MM.1S (cell line): ENCODE results near the gene TBX4.
"Not testable (repeated sequence)": the region's sequence is repeated elsewhere in the genome, so short reads cannot be mapped to it uniquely, and the experiment has no call there.

Source experiments
- DNase-seq: peaks from one replicate; pipeline ENCODE4 v3.0.0-alpha.2; 2015
- H2AFZ ChIP-seq: fragments of 300-600 bp; sonication (generic); 2 replicates; pipeline ENCODE4 v1.6.0; 2016; ENCODE audit warnings: antibody characterized with exemption, low read length
- H3F3A ChIP-seq: fragments of 300-600 bp; sonication (generic); 2 replicates; pipeline ENCODE4 v1.6.1; 2016; ENCODE audit warnings: mild to moderate bottlenecking, antibody characterized with exemption, low read length, moderate library complexity, mixed read lengths; ENCODE audit not compliant: insufficient read depth
- H3K27ac ChIP-seq: fragments of 300-600 bp; sonication (generic); 2 replicates; pipeline ENCODE4 v1.5.1; 2016; ENCODE audit warnings: mild to moderate bottlenecking, low read length
- H3K27me3 ChIP-seq: fragments of 300-600 bp; sonication (generic); replicated peaks from 2 replicates; pipeline ENCODE4 v1.6.0; 2016; ENCODE audit warnings: low read length; ENCODE audit not compliant: insufficient read depth
- H3K36me3 ChIP-seq: fragments of 300-600 bp; sonication (generic); replicated peaks from 2 replicates; pipeline ENCODE4 v1.6.1; 2016; ENCODE audit warnings: mild to moderate bottlenecking, low read length, mixed read lengths; ENCODE audit not compliant: insufficient read depth
- H3K4me1 ChIP-seq: fragments of 300-600 bp; sonication (generic); 2 replicates; pipeline ENCODE4 v1.6.1; 2016; ENCODE audit warnings: low read length, mixed read lengths
- H3K4me2 ChIP-seq: fragments of 300-600 bp; sonication (generic); 2 replicates; pipeline ENCODE4 v1.6.0; 2016; ENCODE audit warnings: low read depth, low read length
- H3K4me3 ChIP-seq: fragments of 300-600 bp; sonication (generic); 2 replicates; pipeline ENCODE4 v1.5.1; 2016; ENCODE audit warnings: low read length, mixed read lengths
- H3K79me2 ChIP-seq: fragments of 300-600 bp; sonication (generic); 2 replicates; pipeline ENCODE4 v1.6.1; 2016; ENCODE audit warnings: mixed run types, low read length, mixed read lengths
- H3K9ac ChIP-seq: fragments of 300-600 bp; sonication (generic); 2 replicates; pipeline ENCODE4 v1.6.1; 2016; ENCODE audit warnings: low read length, mixed read lengths
- H3K9me2 ChIP-seq: fragments of 300-600 bp; sonication (generic); replicated peaks from 2 replicates; pipeline ENCODE4 v1.6.1; 2016; ENCODE audit warnings: mild to moderate bottlenecking, low read length, mixed read lengths; ENCODE audit not compliant: insufficient read depth
- H3K9me3 ChIP-seq: fragments of 300-600 bp; sonication (generic); replicated peaks from 2 replicates; pipeline ENCODE4 v1.6.1; 2016; ENCODE audit warnings: mild to moderate bottlenecking, low read length, mixed read lengths; ENCODE audit not compliant: insufficient read depth
- H4K20me1 ChIP-seq: fragments of 300-600 bp; sonication (generic); 2 replicates; pipeline ENCODE4 v1.6.1; 2016; ENCODE audit warnings: mild to moderate bottlenecking, low read length, moderate library complexity, mixed read lengths; ENCODE audit not compliant: insufficient read depth
- EZH2 ChIP-seq: fragments of 300-600 bp; sonication (generic); optimal IDR thresholded peaks from 2 replicates; pipeline ENCODE3; 2017; ENCODE audit warnings: low read depth, mild to moderate bottlenecking, antibody characterized with exemption, low read length, mixed read lengths
- EZH2phosphoT487 ChIP-seq: fragments of 300-600 bp; sonication (generic); IDR thresholded peaks from 2 replicates; pipeline ENCODE4 v1.6.1; 2018; ENCODE audit warnings: antibody characterized with exemption, low read length
- TF ChIP-seq, protein P1 (sequence below): fragments of 300-600 bp; sonication (generic); IDR thresholded peaks from 2 replicates; pipeline ENCODE4 v1.5.1; 2016; ENCODE audit warnings: antibody characterized with exemption, low read length, mixed read lengths

The TBX4 gene

DNA sequence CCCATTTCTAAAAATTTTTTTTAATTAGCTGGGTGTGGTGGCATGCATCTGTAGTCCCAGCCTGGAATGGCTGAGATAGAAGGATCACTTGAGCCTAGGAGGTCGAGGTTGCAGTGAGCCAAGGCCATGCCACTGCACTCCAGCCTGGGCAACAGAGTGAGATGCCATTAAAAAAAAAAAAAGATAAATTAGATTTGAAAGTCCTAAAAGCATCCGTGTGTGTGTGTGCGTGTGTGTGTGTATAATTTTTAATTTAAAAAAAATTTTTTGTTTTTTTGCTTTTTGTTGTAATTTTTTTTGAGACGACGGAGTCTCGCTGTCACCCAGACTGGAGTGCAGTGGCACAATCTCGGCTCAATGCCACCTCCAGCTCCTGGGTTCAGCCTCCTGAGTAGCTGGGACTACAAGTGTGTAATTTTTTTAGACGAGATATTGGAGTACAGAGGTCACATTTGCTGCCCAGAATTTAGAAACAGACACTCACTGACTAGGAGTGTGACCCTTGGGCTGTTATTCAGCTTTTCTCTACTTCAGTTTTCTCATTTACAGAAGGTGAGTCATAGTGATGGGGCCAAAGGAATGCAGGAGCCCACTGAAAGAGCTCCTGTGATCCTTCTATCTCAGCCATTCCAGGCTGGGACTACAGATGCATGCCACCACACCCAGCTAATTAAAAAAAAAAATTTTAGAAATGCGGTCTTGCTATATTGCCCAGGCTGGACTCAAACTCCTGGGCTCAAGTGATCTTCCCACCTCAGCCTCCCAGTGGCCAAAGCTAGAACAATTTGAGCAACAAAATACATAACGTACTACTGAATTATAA, 25.5 kb upstream of the TBX4 start:
- TF ChIP-seq, protein P1, sequence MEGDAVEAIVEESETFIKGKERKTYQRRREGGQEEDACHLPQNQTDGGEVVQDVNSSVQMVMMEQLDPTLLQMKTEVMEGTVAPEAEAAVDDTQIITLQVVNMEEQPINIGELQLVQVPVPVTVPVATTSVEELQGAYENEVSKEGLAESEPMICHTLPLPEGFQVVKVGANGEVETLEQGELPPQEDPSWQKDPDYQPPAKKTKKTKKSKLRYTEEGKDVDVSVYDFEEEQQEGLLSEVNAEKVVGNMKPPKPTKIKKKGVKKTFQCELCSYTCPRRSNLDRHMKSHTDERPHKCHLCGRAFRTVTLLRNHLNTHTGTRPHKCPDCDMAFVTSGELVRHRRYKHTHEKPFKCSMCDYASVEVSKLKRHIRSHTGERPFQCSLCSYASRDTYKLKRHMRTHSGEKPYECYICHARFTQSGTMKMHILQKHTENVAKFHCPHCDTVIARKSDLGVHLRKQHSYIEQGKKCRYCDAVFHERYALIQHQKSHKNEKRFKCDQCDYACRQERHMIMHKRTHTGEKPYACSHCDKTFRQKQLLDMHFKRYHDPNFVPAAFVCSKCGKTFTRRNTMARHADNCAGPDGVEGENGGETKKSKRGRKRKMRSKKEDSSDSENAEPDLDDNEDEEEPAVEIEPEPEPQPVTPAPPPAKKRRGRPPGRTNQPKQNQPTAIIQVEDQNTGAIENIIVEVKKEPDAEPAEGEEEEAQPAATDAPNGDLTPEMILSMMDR = no peak
- TF ChIP-seq EZH2phosphoT487 (no peak), EZH2 (no peak)
- Histone ChIP-seq H4K20me1 (no peaks in the 10 kb centered on the region), H3K4me3 (no peak overlapping the region), H3K79me2 (no peaks in the 10 kb centered on the region), H3K9me3 (no peaks in the 10 kb centered on the region), H3K27ac (no peak overlapping the region), H2AFZ (no peak overlapping the region), H3F3A (no peaks in the 10 kb centered on the region), H3K9me2 (no peaks in the 10 kb centered on the region), H3K9ac (no peak overlapping the region), H3K27me3 (no peaks in the 10 kb centered on the region), H3K36me3 (no peaks in the 10 kb centered on the region), H3K4me2 (no peak overlapping the region), H3K4me1 (no peaks in the 10 kb centered on the region)
- no peak for DNase-seq

DNA sequence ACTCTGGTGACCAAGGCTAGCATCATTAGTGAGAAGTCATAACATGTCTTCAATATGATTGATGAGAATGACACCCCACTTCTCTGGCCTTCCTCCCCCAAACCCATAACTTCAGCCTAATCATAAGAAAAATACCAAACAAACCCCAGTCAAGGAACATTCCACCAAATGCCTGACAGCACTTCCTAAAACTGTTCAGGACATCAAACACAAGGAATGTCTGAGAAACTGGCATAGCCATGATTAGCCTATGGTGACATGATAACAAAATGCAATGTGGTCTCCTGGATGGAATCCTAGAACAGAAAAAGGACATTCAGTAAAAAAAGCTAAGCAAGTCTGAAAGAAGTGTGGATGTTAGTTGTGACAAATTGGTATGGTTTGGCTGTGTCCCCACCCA, 24.7 kb upstream of the TBX4 start:
- H3K9me2 ChIP-seq = no peaks in the 10 kb centered on the region
- H3K4me1 ChIP-seq = no peaks in the 10 kb centered on the region
- no peaks in the 10 kb centered on the region for H4K20me1 ChIP-seq
- H3K79me2 ChIP-seq = no peaks in the 10 kb centered on the region
- DNase-seq = no peak
- TF ChIP-seq EZH2 (no peak), EZH2phosphoT487 (no peak)
- TF ChIP-seq, protein P1 = no peak
- H3K27ac ChIP-seq = no peak overlapping the region
- no peaks in the 10 kb centered on the region for H3K27me3 ChIP-seq
- no peak overlapping the region for H3K4me3 ChIP-seq
- H3K36me3 ChIP-seq = no peaks in the 10 kb centered on the region
- no peaks in the 10 kb centered on the region for H3K9me3 ChIP-seq
- no peak overlapping the region for H2AFZ ChIP-seq
- no peak overlapping the region for H3K9ac ChIP-seq
- H3F3A ChIP-seq = no peaks in the 10 kb centered on the region
- H3K4me2 ChIP-seq = no peak overlapping the region

DNA sequence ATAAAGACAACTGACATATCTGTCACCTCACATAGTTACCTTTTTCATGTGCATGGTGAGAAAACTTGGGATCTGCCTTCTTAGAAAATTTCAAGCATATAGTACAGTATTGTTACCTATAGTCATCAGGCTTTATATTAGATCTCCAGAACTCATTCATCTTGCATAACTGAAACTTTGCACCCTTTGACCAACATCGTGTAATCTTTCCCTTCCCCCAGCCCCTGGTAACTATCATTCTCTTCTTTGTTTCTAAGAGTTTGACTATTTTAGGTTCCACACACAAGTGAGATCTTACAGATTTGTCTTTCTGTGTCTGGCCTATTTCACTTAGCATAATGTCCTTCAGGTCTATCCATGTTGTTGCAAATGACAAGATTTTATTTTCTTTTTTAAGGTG, 22.9 kb upstream of the TBX4 start:
- Histone ChIP-seq H3K36me3 (no peaks in the 10 kb centered on the region), H3K4me1 (no peaks in the 10 kb centered on the region), H3K4me2 (no peak overlapping the region), H3K27ac (no peak overlapping the region), H4K20me1 (no peaks in the 10 kb centered on the region), H3F3A (no peaks in the 10 kb centered on the region), H3K27me3 (no peaks in the 10 kb centered on the region), H3K9me3 (no peaks in the 10 kb centered on the region), H3K9me2 (no peaks in the 10 kb centered on the region), H2AFZ (no peak overlapping the region), H3K9ac (no peak overlapping the region), H3K4me3 (no peak overlapping the region), H3K79me2 (no peaks in the 10 kb centered on the region)
- TF ChIP-seq EZH2phosphoT487 (no peak), EZH2 (no peak)
- TF ChIP-seq, protein P1 = no peak
- no peak for DNase-seq

DNA sequence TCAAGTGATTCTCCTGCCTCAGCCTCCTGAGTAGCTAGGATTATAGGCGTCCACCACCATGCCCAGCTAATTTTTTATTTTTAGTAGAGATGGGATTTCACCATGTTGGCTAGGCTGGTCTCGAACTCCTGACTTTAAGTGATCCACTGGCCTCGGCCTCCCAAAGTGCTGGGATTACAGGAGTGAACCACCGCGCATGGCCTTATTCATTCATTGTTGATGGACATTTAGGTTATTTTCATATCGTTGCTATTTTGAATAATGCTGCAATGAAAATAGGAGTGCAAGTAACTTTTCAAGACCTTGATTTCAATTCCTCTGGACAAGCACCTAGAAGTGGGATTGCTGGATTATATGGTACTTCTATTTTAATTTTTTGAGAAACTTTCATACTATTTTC, 22.4 kb upstream of the TBX4 start:
- DNase-seq, H3K4me3 ChIP-seq, H3K9ac ChIP-seq, H3K9me2 ChIP-seq, H3K4me1 ChIP-seq, H3K9me3 ChIP-seq, H3F3A ChIP-seq, H2AFZ ChIP-seq, H3K27ac ChIP-seq, H3K36me3 ChIP-seq, H3K4me2 ChIP-seq, H3K27me3 ChIP-seq, H4K20me1 ChIP-seq, H3K79me2 ChIP-seq: not testable (repeated sequence)
